ENCODE data around the gene KRTAP5-9.

DNA sequence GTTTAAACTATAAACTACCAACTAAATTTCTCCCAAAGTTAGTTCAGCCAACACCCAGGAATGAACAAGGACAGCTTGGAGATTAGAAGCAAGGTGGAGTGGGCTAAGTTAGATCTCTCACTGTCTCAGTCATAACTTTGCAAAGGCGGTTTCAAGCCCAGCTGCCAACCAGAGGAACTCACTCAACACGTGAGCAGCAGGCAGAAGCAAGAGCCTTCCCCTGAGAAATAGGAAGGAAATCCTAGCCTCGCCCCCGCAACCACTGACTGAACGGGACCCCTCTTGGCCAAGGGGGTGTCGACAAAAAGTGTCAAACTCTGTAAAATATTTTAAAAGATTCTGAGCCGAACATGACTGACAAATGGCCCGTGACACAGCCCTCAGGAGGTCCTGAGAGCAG lies 4.4 kb upstream of the KRTAP5-9 start:
- no peak for TF ChIP-seq EZH2 (IDR thresholded peaks at IDR 0.05; ENCODE audit: borderline replicate concordance, low read length)
- TF ChIP-seq, protein P1, sequence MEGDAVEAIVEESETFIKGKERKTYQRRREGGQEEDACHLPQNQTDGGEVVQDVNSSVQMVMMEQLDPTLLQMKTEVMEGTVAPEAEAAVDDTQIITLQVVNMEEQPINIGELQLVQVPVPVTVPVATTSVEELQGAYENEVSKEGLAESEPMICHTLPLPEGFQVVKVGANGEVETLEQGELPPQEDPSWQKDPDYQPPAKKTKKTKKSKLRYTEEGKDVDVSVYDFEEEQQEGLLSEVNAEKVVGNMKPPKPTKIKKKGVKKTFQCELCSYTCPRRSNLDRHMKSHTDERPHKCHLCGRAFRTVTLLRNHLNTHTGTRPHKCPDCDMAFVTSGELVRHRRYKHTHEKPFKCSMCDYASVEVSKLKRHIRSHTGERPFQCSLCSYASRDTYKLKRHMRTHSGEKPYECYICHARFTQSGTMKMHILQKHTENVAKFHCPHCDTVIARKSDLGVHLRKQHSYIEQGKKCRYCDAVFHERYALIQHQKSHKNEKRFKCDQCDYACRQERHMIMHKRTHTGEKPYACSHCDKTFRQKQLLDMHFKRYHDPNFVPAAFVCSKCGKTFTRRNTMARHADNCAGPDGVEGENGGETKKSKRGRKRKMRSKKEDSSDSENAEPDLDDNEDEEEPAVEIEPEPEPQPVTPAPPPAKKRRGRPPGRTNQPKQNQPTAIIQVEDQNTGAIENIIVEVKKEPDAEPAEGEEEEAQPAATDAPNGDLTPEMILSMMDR (IDR thresholded peaks at IDR 0.05; ENCODE audit: low read length) = no peak
